OCI-LY1 (cell line): Measurements from ENCODE around the gene CHRNB1.

Experiments
- EZH2 ChIP-seq: fragments of 200-600 bp; sonication (generic), shearing (Covaris generic); IDR thresholded peaks from 2 replicates; pipeline ENCODE4 v1.8.0; 2017; ENCODE audit warnings: borderline replicate concordance, mixed run types, mild to moderate bottlenecking, antibody characterized with exemption, low read length, moderate library complexity, mixed read lengths
- TF ChIP-seq, protein P1 (sequence below): fragments of 200-600 bp; sonication (generic), shearing (Covaris generic); IDR thresholded peaks from 2 replicates; pipeline ENCODE4 v1.5.1; 2017; ENCODE audit warnings: mild to moderate bottlenecking, antibody characterized with exemption, low read length, moderate library complexity, mixed read lengths

DNA sequence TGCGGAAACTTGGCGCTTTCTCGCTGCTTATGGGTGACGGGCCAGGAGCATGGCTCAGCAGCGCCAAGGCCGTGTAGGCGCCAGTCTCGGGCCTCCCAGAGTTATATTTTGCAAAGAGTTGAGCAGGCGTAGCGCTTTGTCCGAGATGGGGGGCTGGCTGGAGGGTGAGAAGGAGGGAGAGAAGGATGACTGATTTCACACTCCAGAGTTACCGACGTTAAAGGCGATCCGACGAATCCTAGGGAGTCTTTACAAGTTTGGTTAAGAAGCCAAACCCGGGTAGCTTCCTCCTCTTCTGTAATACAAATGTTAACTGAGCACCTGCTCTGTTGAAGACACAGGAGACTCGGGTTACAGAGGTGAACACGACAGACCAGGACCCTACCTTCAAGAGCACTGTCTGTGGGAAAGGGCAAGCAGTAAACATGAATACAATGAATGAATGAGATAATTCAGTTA lies 40.1 kb downstream of the CHRNB1 start:
- TF ChIP-seq, protein P1, sequence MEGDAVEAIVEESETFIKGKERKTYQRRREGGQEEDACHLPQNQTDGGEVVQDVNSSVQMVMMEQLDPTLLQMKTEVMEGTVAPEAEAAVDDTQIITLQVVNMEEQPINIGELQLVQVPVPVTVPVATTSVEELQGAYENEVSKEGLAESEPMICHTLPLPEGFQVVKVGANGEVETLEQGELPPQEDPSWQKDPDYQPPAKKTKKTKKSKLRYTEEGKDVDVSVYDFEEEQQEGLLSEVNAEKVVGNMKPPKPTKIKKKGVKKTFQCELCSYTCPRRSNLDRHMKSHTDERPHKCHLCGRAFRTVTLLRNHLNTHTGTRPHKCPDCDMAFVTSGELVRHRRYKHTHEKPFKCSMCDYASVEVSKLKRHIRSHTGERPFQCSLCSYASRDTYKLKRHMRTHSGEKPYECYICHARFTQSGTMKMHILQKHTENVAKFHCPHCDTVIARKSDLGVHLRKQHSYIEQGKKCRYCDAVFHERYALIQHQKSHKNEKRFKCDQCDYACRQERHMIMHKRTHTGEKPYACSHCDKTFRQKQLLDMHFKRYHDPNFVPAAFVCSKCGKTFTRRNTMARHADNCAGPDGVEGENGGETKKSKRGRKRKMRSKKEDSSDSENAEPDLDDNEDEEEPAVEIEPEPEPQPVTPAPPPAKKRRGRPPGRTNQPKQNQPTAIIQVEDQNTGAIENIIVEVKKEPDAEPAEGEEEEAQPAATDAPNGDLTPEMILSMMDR, result peak; percentile 24; the same call in 1 of the 2 replicates
- no peak for TF ChIP-seq EZH2
